Measurements from ENCODE around the gene ADD3.

The ADD3 gene

GRCh38 chr10:109981650-109982049, 26.1 kb upstream of the ADD3 start:
- ChIA-PET CTCF (interaction anchor here (1.4 kb wide), 1 partner anchor 10 kb away, joined by 5 read pairs; no protein-coding TSS in a partner anchor), POLR2A (no interaction called here)
- Histone ChIP-seq H3K27ac (ENCODE audit: extremely low read depth, low read depth, low read length) (no peak overlapping the region), H3K36me3 (ENCODE audit: control insufficient read depth in 2 of 2, insufficient read depth in 1 of 2, low read length in 2 of 2) (no peaks in the 10 kb centered on the region), H3K4me3 (ENCODE audit: low read depth, low read length) (no peak overlapping the region), H3K4me1 (ENCODE audit: control insufficient read depth, insufficient read depth, low read length) (peaks cover 13% of the 10 kb centered on the region), H3K9me3 (ENCODE audit: control insufficient read depth, insufficient read depth, low read depth, low read length) (no peaks in the 10 kb centered on the region)
- TF ChIP-seq ZNF433 (tag by site-specific recombination; IDR thresholded peaks at IDR 0.05; ENCODE audit: low read depth), result no peak
- TF ChIP-seq ZNF37A (tag by site-specific recombination; IDR thresholded peaks at IDR 0.05), result no peak
- TF ChIP-seq GLI4 (tag by site-specific recombination; IDR thresholded peaks at IDR 0.05), result no peak
- no peak for TF ChIP-seq ZNF266 (tag by site-specific recombination; IDR thresholded peaks at IDR 0.05; ENCODE audit: low read depth)
- no peak for TF ChIP-seq PRDM6 (tag by site-specific recombination; IDR thresholded peaks at IDR 0.05)
- no peak for TF ChIP-seq ZNF549 (tag by site-specific recombination; IDR thresholded peaks at IDR 0.05)
- no peak for TF ChIP-seq ZNF585B (tag by site-specific recombination; IDR thresholded peaks at IDR 0.05)
- TF ChIP-seq, protein P1, sequence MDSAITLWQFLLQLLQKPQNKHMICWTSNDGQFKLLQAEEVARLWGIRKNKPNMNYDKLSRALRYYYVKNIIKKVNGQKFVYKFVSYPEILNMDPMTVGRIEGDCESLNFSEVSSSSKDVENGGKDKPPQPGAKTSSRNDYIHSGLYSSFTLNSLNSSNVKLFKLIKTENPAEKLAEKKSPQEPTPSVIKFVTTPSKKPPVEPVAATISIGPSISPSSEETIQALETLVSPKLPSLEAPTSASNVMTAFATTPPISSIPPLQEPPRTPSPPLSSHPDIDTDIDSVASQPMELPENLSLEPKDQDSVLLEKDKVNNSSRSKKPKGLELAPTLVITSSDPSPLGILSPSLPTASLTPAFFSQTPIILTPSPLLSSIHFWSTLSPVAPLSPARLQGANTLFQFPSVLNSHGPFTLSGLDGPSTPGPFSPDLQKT (IDR thresholded peaks at IDR 0.05; ENCODE audit: borderline replicate concordance, low read depth, low read length), result no peak
- TF ChIP-seq ZNF248 (tag by site-specific recombination; IDR thresholded peaks at IDR 0.05), result no peak
- TF ChIP-seq ZNF837 (tag by site-specific recombination; IDR thresholded peaks at IDR 0.05), result no peak
- TF ChIP-seq ZNF544 (tag by site-specific recombination; IDR thresholded peaks at IDR 0.05), result no peak

DNA sequence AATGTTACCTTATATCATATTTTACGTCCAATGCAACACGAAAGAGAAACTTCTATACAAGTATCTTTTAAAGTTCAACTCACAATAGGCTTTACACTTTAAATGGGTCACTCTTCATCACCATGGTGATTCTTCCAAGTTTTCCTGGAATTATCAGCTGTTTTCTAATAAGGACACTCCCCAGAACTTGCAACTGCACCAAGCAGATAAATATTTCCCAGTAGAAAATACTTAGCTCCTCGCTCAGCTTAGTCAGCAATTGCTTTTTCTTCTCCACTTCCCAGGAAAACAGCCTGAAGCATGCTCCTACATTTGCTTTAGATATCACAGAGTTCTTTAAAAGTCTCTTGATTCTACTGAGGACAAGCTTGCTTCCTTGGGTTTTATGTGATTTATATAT, 25.7 kb upstream of the ADD3 start:
- Histone ChIP-seq H3K27ac (ENCODE audit: extremely low read depth, low read depth, low read length) (no peak overlapping the region), H3K36me3 (ENCODE audit: control insufficient read depth in 2 of 2, insufficient read depth in 1 of 2, low read length in 2 of 2) (no peaks in the 10 kb centered on the region), H3K9me3 (ENCODE audit: control insufficient read depth, insufficient read depth, low read depth, low read length) (no peaks in the 10 kb centered on the region), H3K4me3 (ENCODE audit: low read depth, low read length) (no peak overlapping the region), H3K4me1 (ENCODE audit: control insufficient read depth, insufficient read depth, low read length) (peaks cover 9% of the 10 kb centered on the region)
- ChIA-PET CTCF (interaction anchor here (1.4 kb wide), 1 partner anchor 9 kb away, joined by 5 read pairs; no protein-coding TSS in a partner anchor), POLR2A (no interaction called here)
- TF ChIP-seq SCRT1 (tag by site-specific recombination; IDR thresholded peaks at IDR 0.05; ENCODE audit: borderline replicate concordance), result no peak

- H3K36me3 ChIP-seq (ENCODE audit: control insufficient read depth in 2 of 2, insufficient read depth in 1 of 2, low read length in 2 of 2), result no peaks in the 10 kb centered on the region
- CTCF ChIA-PET, result interaction anchor here (1.4 kb wide), 1 partner anchor 9 kb away, joined by 5 read pairs; no protein-coding TSS in a partner anchor
- TF ChIP-seq ZNF133 (tag by site-specific recombination; IDR thresholded peaks at IDR 0.05) (no peak), ZBTB20 (tag by site-specific recombination; IDR thresholded peaks at IDR 0.05) (no peak), ZNF404 (tag by site-specific recombination; IDR thresholded peaks at IDR 0.05) (no peak), ZNF426 (tag by site-specific recombination; IDR thresholded peaks at IDR 0.05) (no peak), ZNF747 (tag by site-specific recombination; IDR thresholded peaks at IDR 0.05) (no peak), ZNF837 (tag by site-specific recombination; IDR thresholded peaks at IDR 0.05) (no peak), ZBTB26 (tag by site-specific recombination; optimal IDR thresholded peaks at IDR 0.05) (no peak), OVOL3 (tag by site-specific recombination; IDR thresholded peaks at IDR 0.05) (no peak), YY1 (tag by site-specific recombination; IDR thresholded peaks at IDR 0.05) (no peak), BCL11A (tag by site-specific recombination; IDR thresholded peaks at IDR 0.05; ENCODE audit: low read depth) (no peak), PATZ1 (tag by site-specific recombination; IDR thresholded peaks at IDR 0.05) (no peak), ZNF184 (tag by site-specific recombination; IDR thresholded peaks at IDR 0.05) (no peak), ZNF585B (tag by site-specific recombination; IDR thresholded peaks at IDR 0.05) (no peak), SP3 (tag by site-specific recombination; IDR thresholded peaks at IDR 0.05) (no peak), ZBTB48 (tag by site-specific recombination; IDR thresholded peaks at IDR 0.05) (no peak), ZNF169 (tag by site-specific recombination; IDR thresholded peaks at IDR 0.05) (no peak), PRDM6 (tag by site-specific recombination; IDR thresholded peaks at IDR 0.05) (no peak)
These were observed 25.0 kb upstream of the ADD3 start for GRCh38 chr10:109982812-109983211.

More at GRCh38 chr10:109982812-109983211, 25.0 kb upstream of the ADD3 start:
- Histone ChIP-seq H3K27ac (ENCODE audit: extremely low read depth, low read depth, low read length) (no peak overlapping the region), H3K4me1 (ENCODE audit: control insufficient read depth, insufficient read depth, low read length) (peaks cover 4% of the 10 kb centered on the region), H3K4me3 (ENCODE audit: low read depth, low read length) (no peak overlapping the region), H3K9me3 (ENCODE audit: control insufficient read depth, insufficient read depth, low read depth, low read length) (no peaks in the 10 kb centered on the region)
- POLR2A ChIA-PET, result no interaction called here

Measured in HEK293 (cell line).